Panc1 (cell line): Measurements from ENCODE around the gene ESYT2. TPM values are rescaled to one million over a fixed set of nuclear protein-coding genes. Genes with fewer than 3 reads are reported as not detected.

Experiments used
- ATAC-seq: fragments of 200-7000 bp; cut with Tn5 transposase; 2 replicates; pipeline ENCODE4 v1.9.1; 2020; ENCODE audit warnings: mild to moderate bottlenecking, moderate library complexity
- BruUV-seq: library from RNA; stranded (reverse); fragments of 400-500 nt; replicated peaks from 2 replicates; lab custom pipeline; 2021; lab: Mats Ljungman, UMichigan
- CTCF ChIA-PET: fragments of 300-600 bp; sonication (Branson Sonifier 250); formaldehyde crosslinking; loops from one replicate; lab custom pipeline; 2022; ENCODE audit warnings: antibody characterized with exemption; lab: Charles Lee
- POLR2A ChIA-PET: fragments of 300-600 bp; sonication (Branson Sonifier 250); formaldehyde crosslinking; loops from one replicate; lab custom pipeline; 2022; ENCODE audit warnings: antibody characterized with exemption; lab: Charles Lee
- DNase-seq: peaks from one replicate; pipeline ENCODE4 v3.0.0-alpha.2; 2010; ENCODE audit warnings: low read depth, low spot score
- H3K27ac ChIP-seq: 2 replicates; pipeline ENCODE4 v1.5.1; 2011; ENCODE audit warnings: mild to moderate bottlenecking, low read length, inconsistent platforms
- H3K27me3 ChIP-seq: fragments of 200-500 bp; sonication (Bioruptor generic); 2 replicates; pipeline ENCODE4 v1.6.0; 2014; ENCODE audit warnings: low read length, inconsistent platforms; ENCODE audit not compliant: control insufficient read depth, insufficient read depth
- H3K36me3 ChIP-seq: fragments of 200-500 bp; sonication (Bioruptor generic); 2 replicates; pipeline ENCODE4 v1.5.1; 2014; ENCODE audit warnings: inconsistent platforms, mild to moderate bottlenecking, low read length, moderate library complexity; ENCODE audit not compliant: control insufficient read depth, insufficient read depth
- H3K4me1 ChIP-seq: 2 replicates; pipeline ENCODE4 v1.5.1; 2011; ENCODE audit warnings: inconsistent platforms, mild to moderate bottlenecking, low read length, moderate library complexity; ENCODE audit not compliant: control insufficient read depth, insufficient read depth
- H3K4me3 ChIP-seq, 2 experiments: 2 replicates each; pipeline ENCODE4 v1.5.1; 2011 to 2012; ENCODE audit warnings: low read depth in 2 of 2, low read length in 2 of 2, mild to moderate bottlenecking in 2 of 2, inconsistent platforms in 1 of 2, moderate library complexity in 1 of 2
- H3K9me3 ChIP-seq: fragments of 200-500 bp; sonication (Bioruptor generic); 2 replicates; pipeline ENCODE4 v1.5.1; 2014; ENCODE audit warnings: low read depth, mild to moderate bottlenecking, inconsistent platforms, low read length, moderate library complexity; ENCODE audit not compliant: control insufficient read depth, insufficient read depth
- POLR2AphosphoS5 ChIP-seq: IDR thresholded peaks from 2 replicates; pipeline ENCODE4 v1.6.1; 2012; ENCODE audit warnings: mild to moderate bottlenecking, low read depth, low read length, moderate library complexity
- SIN3A ChIP-seq: IDR thresholded peaks from 2 replicates; pipeline ENCODE4 v1.6.1; 2012; ENCODE audit warnings: low read depth, mild to moderate bottlenecking, low read length, moderate library complexity, borderline replicate concordance; ENCODE audit not compliant: insufficient read depth
- TCF7L2 ChIP-seq: IDR thresholded peaks from 2 replicates; pipeline ENCODE4 v1.6.1; 2011; ENCODE audit warnings: mild to moderate bottlenecking, low read depth, low read length, inconsistent platforms
- in situ Hi-C: cut with HindIII; loops from 2 replicates; pipeline ENCODE4 v1.10.0; 2016; ENCODE audit warnings: low sequenced_read_pairs, low pct_unique_long_range_greater_than_20kb
- intact Hi-C: fragments of 100-400 bp; cut with micrococcal nuclease; formaldehyde crosslinking; loops from one replicate; pipeline ENCODE4 v1.10.0; 2022; ENCODE audit not compliant: unreplicated experiment
- total RNA-seq: library from RNA; stranded (reverse); gene quantifications from one replicate; pipeline ENCODE4 v1.2.1, GENCODE V29; 2021; ENCODE audit not compliant: unreplicated experiment
- TF ChIP-seq, protein P1 (sequence below): fragments of 450-650 bp; IDR thresholded peaks from 2 replicates; pipeline ENCODE4 v1.5.1; 2017; ENCODE audit warnings: mild to moderate bottlenecking
- TF ChIP-seq, protein P2 (sequence below), 2 experiments: IDR thresholded peaks; 2 replicates each; pipeline ENCODE4 v1.6.1; 2011 to 2012; ENCODE audit warnings: low read depth in 2 of 2, control low read depth in 1 of 2, low read length in 1 of 2, mild to moderate bottlenecking in 1 of 2, moderate library complexity in 1 of 2; ENCODE audit not compliant: insufficient read depth in 1 of 2

The ESYT2 gene
- total RNA-seq, 1 experiment from 2014 or later = 92.7 TPM

DNA sequence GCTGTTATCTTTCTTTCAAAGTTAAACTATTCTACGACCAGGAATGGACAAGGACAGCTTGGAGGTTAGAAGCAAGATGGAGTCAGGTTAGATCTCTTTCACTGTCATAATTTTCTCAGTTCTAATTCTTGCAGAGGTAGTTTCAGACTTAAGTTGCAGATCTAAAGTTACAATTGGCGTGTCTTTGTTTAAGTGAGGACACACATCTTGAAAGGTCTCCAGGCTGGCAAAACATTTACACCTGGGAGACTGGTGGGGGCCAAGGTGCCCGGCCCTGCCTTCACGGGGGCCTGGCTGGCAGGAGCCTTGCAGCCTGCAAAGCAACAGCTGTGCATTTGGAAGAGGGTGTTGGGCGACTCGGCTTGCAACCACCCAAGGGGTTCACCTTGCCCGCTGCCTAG is 25.4 kb upstream of the ESYT2 start:
- H3K4me3 ChIP-seq = no peak overlapping the region
- CTCF ChIA-PET = no interaction called here
- H3K27ac ChIP-seq = no peak overlapping the region
- H3K36me3 ChIP-seq = no peaks in the 10 kb centered on the region; the same call in none of the 2 replicates
- no peaks in the 10 kb centered on the region for H3K9me3 ChIP-seq
- intact Hi-C loops (no loop called here), in situ Hi-C loops (no loop called here)
- ATAC-seq (no peak), DNase-seq (no peak)
- H3K4me1 ChIP-seq = peaks cover 22% of the 10 kb centered on the region
- POLR2A ChIA-PET = no interaction called here
- no TSS peak for BruUV-seq
- H3K27me3 ChIP-seq = no peaks in the 10 kb centered on the region
- TF ChIP-seq, protein P1, sequence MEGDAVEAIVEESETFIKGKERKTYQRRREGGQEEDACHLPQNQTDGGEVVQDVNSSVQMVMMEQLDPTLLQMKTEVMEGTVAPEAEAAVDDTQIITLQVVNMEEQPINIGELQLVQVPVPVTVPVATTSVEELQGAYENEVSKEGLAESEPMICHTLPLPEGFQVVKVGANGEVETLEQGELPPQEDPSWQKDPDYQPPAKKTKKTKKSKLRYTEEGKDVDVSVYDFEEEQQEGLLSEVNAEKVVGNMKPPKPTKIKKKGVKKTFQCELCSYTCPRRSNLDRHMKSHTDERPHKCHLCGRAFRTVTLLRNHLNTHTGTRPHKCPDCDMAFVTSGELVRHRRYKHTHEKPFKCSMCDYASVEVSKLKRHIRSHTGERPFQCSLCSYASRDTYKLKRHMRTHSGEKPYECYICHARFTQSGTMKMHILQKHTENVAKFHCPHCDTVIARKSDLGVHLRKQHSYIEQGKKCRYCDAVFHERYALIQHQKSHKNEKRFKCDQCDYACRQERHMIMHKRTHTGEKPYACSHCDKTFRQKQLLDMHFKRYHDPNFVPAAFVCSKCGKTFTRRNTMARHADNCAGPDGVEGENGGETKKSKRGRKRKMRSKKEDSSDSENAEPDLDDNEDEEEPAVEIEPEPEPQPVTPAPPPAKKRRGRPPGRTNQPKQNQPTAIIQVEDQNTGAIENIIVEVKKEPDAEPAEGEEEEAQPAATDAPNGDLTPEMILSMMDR = no peak
- no peak for TF ChIP-seq SIN3A
- TF ChIP-seq, protein P2, sequence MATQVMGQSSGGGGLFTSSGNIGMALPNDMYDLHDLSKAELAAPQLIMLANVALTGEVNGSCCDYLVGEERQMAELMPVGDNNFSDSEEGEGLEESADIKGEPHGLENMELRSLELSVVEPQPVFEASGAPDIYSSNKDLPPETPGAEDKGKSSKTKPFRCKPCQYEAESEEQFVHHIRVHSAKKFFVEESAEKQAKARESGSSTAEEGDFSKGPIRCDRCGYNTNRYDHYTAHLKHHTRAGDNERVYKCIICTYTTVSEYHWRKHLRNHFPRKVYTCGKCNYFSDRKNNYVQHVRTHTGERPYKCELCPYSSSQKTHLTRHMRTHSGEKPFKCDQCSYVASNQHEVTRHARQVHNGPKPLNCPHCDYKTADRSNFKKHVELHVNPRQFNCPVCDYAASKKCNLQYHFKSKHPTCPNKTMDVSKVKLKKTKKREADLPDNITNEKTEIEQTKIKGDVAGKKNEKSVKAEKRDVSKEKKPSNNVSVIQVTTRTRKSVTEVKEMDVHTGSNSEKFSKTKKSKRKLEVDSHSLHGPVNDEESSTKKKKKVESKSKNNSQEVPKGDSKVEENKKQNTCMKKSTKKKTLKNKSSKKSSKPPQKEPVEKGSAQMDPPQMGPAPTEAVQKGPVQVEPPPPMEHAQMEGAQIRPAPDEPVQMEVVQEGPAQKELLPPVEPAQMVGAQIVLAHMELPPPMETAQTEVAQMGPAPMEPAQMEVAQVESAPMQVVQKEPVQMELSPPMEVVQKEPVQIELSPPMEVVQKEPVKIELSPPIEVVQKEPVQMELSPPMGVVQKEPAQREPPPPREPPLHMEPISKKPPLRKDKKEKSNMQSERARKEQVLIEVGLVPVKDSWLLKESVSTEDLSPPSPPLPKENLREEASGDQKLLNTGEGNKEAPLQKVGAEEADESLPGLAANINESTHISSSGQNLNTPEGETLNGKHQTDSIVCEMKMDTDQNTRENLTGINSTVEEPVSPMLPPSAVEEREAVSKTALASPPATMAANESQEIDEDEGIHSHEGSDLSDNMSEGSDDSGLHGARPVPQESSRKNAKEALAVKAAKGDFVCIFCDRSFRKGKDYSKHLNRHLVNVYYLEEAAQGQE (IDR thresholded peaks at IDR 0.05; ENCODE audit: insufficient read depth in 1 of 2, low read depth in 2 of 2, low read length in 1 of 2) = no peak
- TF ChIP-seq POLR2AphosphoS5 = no peak
- no peak for TF ChIP-seq TCF7L2

DNA sequence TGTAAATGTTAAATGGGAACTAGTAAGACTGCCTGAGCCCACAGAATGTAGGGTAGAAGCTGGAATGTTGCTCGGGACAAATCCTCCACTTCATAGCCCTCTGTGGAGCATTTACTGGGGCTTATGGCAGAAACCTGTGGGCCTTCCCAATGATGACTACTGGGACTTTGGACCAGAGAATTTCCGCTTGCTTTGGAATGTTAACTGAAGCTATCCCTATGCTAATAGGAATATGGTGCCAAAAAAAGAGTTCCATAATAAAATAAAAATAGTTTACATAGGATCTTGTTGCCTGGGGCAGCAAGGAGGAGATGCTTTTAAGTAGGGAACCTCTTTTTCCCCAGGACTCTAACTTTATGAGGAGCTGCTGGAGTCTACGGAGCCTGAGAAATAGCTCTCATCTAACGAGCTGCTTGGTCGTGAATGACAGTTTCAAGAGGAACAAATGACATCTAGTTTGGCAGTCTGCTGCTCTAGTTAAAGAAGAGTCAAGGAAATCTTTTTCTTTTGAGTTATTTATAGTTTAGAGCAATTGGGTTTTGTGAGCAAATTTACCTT is 21.3 kb upstream of the ESYT2 start:
- no peaks in the 10 kb centered on the region for H3K36me3 ChIP-seq
- in situ Hi-C loops = no loop called here
- no peak overlapping the region for H3K27ac ChIP-seq
- H3K4me3 ChIP-seq = no peak overlapping the region
- CTCF ChIA-PET = no interaction called here
- TF ChIP-seq, protein P1 = no peak
- TF ChIP-seq SIN3A (no peak), POLR2AphosphoS5 (no peak), TCF7L2 (no peak)
- TF ChIP-seq, protein P2 (IDR thresholded peaks at IDR 0.05; ENCODE audit: insufficient read depth in 1 of 2, low read depth in 2 of 2, low read length in 1 of 2) = no peak
- no peak for DNase-seq
- POLR2A ChIA-PET = no interaction called here
- H3K9me3 ChIP-seq = peaks cover 19% of the 10 kb centered on the region
- H3K4me1 ChIP-seq = peaks cover 8% of the 10 kb centered on the region; the same call in 1 of the 2 replicates
- H3K27me3 ChIP-seq = no peaks in the 10 kb centered on the region
- intact Hi-C loops = no loop called here
- no TSS peak for BruUV-seq
- no peak for ATAC-seq
